Right lung (tissue), 10 donors: ENCODE results near the gene FEZF1. TPM values are rescaled to one million over a fixed set of nuclear protein-coding genes. Genes with fewer than 3 reads are reported as not detected.
A peak's percentile ranks its signal among the peaks of the same experiment; 100 is the strongest.

Source experiments
- DNase-seq, 2 donors: peaks; one replicate each; pipeline ENCODE4 v3.0.0-alpha.2; 2013
- long read RNA-seq, 8 donors: transcript quantifications; one replicate each; lab custom pipeline, GENCODE V29; 2026
- polyA plus RNA-seq, 5 donors: library from polyadenylated mRNA; unstranded; fragments of 120-200 nt; gene quantifications; one replicate each; pipeline versions ENCODE4 v1.2.1 to v1.2.3, GENCODE V29; 2013; ENCODE audit warnings: inconsistent platforms in 1 of 5, low replicate concordance in 1 of 5; ENCODE audit not compliant: insufficient read length in 5 of 5, insufficient read depth in 1 of 5

FEZF1 gene
- not detected for polyA plus RNA-seq
- long read RNA-seq, donor 1: 0 reads
- long read RNA-seq, donor 2: 0 reads
- long read RNA-seq, donor 3: 0 reads
- long read RNA-seq, donor 4: 0 reads
- long read RNA-seq, donor 5: 0 reads
- long read RNA-seq, donor 6: 0 reads
- long read RNA-seq, donor 7: 0 reads
- long read RNA-seq, donor 8: 0 reads

DNA sequence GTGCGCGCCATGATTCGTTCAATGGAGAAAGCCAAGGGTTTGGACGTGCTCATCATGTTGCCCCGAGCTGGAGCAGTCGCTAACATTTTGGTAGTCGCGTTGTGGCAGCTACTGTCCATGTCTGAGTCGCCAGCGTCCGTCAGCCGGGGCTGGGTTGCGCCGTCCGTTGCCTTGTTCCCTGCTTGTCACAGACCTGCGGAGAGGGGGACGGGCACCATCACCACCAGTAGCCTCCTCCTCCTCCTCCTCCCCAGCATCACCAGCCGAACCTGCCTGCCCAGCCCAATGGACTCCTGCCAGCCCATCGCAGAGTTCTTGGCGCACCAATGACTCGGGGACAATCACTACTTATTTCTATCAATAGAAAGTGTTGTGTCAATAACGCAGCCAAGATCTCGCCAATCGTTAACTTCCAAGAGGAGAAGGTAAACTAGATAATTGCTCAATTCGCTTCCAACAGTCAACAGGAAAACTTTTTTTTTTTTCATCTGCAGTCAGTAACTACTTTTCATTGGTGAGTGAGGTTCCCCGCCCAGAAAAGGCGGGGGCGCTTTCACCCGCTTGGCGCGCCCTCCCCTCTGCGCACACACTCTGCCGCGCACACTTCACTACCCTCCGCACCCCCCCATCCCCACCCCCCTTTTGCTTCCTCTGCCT, at the start of gene FEZF1:
TSS of gene FEZF1 (minus strand) at position 432 of the 657 bp plus-strand sequence. CDS start at position 119, 313 bp downstream.
- DNase-seq: no peak

- no peak for DNase-seq
Observed at GRCh38 chr7:122352454-122352853, 47.9 kb upstream of the FEZF1 start.

GRCh38 chr7:122350701-122351100, 46.2 kb upstream of the FEZF1 start:
- DNase-seq: no peak

DNA sequence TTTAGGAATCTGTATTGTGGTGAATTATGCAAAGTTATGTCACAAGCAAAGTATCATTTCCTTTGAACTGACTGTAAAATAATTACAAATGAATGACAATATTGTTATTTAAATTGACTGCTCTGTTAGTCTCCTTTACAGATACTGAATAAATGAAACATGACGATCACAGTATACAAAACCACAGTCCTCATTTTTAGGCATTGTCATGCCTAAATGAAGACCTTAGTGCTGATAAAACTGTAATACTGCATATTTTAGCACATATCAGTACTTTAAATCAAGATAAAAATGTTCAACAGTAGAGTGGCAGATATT, 39.7 kb upstream of the FEZF1 start:
- DNase-seq: no peak

DNA sequence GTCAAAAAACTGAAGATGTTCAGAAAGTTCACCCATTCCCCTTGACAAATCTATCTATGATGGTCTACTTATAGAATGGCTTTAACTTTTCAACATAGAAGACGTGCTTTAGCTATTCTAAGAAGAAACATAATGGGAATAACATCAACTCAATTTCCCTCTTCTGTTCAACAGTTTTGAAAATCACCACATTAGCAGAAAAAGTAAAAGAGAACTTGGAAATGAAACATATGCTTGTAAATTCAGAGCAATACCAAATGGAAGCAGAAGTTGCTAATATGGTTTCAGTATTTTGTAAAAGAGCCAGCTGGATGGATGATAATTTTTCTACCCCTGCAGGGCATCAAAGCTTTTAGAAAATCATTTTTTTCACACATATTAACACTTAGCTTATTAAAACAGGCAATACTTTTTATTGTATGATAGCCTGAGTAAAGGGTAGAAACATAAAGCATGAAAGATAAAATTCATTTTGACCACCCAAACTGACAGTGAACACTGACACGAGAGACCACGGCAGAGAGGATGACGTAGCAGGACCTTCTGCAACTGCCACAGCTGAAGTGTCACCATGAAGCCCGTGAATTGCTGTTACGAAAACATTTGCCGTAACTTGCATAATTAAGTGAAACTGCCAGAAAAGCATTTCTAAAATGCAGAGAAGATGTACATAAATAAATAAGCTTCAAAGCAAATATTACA, 39.2 kb upstream of the FEZF1 start:
- DNase-seq: peak; percentile 22 to 38

DNA sequence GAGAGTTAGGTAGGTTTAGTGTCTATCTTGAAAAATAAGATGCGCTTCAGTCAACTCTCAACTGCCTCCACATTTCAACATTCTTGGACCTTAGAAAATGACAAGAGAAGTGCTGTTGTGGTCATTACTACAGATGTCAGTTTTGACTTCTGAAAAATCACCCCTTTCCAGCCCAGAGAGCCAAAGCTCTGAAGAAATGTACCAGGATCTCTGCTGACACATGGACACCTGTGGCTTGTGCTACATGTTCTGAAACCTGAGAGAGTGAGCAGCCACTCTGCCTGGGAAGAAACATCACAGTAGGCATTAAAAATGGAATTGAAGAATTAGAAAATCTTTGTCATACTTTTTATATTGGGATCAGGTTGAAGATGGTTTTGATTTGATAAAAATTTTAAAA, 35.9 kb upstream of the FEZF1 start:
- no peak for DNase-seq

DNA sequence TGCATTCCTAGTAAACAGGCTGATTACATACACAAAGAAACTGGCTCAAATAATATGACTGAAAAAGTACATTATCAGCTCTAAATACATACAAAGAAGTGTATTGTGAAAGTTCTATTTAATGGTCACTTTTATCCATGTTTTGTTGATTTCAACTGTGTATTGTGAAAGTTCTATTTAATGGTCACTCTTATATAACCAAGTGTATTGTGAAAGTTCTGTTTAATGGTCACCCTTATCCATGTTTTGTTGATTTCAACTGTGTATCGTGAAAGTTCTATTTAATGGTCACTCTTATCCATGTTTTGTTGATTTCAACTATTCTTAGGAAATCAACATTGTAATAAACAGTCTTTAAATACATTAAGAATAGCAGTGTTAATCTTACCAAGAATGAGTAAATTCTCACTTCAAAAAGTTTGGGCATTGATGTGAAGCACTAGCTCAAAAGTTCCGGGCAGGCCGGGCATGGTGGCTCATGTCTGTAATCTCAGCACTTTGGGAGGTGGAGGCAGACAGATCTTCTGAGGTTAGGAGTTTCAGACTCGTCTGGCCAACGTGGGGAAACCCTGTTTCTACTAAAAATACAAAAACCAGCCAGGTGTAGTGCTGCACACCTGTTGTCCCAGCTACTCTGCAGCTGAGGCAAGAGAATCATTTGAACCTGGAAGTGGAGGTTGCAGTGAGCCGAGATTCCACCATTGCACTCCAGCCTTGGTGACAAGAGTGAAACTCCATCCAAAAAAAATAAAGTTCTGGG, 34.8 kb upstream of the FEZF1 start:
- no peak for DNase-seq

DNA sequence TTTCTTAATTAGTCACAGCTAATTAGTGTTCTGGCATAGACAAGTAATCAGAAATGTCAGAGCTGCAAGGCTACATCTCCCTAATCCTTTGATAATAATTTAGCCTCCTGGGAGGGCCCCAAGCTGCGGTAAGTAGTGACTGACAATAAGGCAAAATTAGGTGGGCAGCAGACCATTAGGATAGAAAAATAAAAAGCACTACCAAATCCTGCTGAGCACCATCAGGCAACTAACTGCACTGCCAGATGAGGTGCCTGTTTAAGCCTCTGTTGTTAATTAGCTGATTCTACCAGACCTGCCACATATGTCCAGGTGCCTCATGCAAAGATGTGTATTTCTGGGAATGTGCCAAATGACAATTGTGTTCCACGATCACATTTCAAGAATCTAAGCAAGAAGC, 32.5 kb upstream of the FEZF1 start:
- DNase-seq: no peak

GRCh38 chr7:122329145-122329802, 24.7 kb upstream of the FEZF1 start:
- no peak for DNase-seq

GRCh38 chr7:122327969-122328368, 23.4 kb upstream of the FEZF1 start:
- DNase-seq: no peak

DNA sequence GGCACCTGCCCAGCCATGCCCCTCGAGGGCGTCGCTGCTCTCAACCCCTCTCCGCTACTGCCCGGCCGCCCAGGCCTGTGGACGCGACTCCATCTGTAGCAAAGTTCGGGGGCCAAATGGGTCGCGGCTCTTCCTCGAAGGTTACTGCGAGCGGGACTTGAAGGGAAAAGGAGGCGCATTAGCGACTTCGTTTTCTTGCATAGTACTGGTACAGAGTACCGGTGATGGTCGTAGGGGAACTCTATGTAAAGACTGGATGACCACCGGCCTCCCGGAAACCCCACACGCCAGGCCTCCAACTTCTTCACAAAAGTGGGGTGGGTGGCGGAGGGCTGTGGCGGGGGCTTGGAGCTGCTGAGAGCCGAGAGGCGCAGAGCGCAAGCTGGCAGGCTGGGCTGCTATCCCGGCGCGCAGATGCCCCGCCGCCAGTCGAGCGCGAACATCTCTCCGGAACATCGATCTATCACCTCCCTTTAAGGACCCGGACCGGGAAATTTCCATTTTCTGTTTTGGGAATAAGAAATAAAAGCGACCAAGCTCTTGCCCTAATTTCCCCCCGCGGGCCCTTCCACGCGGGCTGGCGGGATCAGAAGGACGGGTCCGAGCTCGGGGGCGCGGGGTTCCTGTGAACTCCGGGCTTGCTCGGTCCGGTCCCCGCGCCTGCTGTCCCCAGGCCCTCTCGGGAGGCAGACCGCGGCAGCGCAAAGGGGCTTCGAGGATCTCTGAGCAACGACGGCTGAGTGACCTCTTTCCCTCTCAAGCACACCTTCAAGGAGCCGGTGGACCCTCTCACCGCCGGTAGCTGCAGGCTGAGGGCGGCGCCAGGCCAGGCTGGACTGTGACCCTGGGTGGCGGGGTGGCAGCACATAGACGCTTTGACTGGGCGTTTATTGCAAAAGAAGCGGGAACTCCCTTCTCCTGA, 12.2 kb upstream of the FEZF1 start:
- DNase-seq: no peak

GRCh38 chr7:122315507-122316466, 11.2 kb upstream of the FEZF1 start:
- DNase-seq: no peak

DNA sequence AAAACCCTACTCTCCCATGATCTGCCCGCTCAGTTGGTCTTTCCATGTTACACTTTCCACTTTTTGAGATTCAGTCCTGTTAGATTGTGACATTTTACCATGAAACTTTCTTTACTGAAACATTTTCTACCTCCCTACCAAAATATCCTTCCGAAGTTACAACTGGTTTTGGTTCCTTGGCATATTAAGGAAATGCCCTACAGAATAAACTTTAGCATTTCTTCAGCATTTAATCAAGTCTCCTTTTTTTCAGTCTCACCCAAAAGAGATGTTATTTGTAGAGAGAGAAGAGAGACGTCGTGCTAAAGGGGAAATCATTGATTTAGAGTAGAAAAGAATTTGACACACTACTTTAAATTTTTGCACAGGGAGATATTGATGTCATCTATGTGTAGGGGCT, 9.7 kb upstream of the FEZF1 start:
- DNase-seq: no peak

DNA sequence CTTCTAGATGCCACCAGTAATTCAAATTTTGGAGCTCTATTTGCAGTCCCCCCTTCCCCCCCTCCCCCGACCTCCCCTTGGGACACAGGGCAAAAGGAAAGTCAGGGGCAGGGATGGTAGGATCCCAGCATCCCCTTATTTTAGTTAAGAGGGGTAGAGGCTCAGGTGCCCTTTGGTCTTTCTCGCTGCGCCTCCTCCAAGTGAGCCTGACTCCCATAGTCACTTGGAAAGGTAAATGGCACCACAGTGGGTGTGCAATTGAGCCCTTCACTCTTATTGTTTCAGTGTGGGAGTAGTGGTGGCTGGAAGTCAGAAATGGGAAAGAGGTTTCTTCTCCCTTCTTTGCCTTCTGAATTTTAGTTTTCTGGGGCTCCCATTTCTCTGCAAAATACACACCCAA, 8.2 kb upstream of the FEZF1 start:
- DNase-seq: no peak

GRCh38 chr7:122311734-122312450, 7.3 kb upstream of the FEZF1 start:
- DNase-seq: no peak

DNA sequence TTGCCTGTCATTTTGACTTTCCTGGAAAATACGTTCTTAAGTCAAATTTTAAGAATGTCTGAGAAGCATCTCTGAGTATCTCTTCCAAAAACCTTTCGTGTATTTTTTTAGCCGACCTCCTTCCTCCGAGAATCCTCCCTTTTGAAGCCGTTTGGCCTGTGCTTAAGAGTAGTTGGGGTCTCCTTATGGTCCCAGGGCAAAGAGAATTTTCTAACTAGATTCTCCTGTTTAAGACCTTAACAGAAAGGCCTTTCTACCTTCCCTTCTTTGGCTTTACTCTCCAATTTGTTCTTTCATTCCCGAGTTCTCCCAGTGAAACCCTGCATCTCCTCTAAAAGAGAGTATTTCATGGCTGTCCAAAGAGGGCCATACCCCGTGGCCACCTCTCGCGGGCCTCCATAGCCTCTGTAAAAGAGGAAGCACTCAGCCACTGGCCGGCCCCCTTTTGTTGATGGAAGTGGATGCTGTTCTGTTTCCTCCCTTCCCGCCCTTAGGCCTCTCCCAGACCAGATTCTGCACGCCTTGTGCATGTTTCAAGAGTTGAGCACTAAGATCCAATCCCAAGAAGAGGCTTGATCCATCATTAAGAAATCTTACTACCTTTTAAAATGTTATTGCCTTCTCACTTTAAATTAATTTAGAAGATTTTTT, 6.6 kb upstream of the FEZF1 start:
- DNase-seq: no peak

DNA sequence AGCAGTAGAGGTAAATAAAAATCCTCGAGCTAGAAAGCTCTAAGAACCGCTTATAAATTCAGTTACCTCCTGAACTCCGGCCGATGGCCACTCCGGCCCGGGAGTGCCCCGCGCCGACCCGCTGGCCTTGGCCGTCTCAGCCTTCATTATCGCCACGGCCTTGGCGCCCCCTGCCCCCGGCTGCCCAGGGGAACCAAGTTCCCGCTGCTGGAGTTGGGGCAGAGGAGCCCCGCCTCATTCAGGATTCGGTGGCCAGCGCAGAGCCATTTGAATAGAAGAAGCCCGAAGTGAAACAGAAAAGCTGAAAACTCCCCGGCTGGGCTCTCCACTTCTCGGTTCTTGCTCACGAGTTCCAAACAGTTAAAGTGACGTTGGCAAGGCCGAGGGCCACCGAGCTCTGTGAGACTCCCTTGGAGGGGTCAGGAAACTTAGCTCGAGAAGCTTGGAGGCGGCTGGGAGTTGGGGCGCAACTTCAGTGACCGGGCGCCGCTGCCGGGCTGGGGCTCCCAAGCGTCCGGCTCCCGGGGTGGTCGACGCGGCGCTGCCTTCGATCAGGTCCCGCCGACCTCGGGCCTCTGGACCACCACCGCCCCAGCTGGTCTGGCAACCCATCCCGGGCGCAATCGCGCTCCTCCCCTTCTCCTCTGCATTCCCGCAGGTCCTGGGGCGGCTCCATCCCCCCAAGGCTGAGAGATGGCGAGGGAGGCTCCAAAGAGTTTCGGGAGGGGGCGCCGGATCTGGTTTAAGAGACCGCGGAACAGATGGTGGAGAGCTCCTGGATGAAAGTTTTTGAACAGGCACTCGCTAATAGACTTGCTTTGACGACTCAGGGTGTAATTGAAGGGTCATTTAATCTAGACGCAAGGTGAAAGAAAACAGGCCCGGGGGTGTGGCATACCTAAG, 5.8 kb upstream of the FEZF1 start:
- no peak for DNase-seq
